Subcutaneous adipose tissue (tissue), 4 donors: ENCODE measurements around the gene IQGAP1. TPM values are rescaled to one million over a fixed set of nuclear protein-coding genes. Genes with fewer than 3 reads are reported as not detected.

Source experiments
- total RNA-seq, 4 donors: library from RNA; depleted of rRNA; stranded (reverse); fragments of >200 nt; gene quantifications; one replicate each; pipeline ENCODE4 v1.1.0, GENCODE V29; 2016
- TF ChIP-seq, protein P1 (sequence below): fragments of 450-650 bp; IDR thresholded peaks from one replicate; pipeline ENCODE4 v1.5.1; 2016; ENCODE audit warnings: low read depth, mild to moderate bottlenecking, control low read depth, antibody characterized with exemption, moderate library complexity

Gene IQGAP1, protein sequence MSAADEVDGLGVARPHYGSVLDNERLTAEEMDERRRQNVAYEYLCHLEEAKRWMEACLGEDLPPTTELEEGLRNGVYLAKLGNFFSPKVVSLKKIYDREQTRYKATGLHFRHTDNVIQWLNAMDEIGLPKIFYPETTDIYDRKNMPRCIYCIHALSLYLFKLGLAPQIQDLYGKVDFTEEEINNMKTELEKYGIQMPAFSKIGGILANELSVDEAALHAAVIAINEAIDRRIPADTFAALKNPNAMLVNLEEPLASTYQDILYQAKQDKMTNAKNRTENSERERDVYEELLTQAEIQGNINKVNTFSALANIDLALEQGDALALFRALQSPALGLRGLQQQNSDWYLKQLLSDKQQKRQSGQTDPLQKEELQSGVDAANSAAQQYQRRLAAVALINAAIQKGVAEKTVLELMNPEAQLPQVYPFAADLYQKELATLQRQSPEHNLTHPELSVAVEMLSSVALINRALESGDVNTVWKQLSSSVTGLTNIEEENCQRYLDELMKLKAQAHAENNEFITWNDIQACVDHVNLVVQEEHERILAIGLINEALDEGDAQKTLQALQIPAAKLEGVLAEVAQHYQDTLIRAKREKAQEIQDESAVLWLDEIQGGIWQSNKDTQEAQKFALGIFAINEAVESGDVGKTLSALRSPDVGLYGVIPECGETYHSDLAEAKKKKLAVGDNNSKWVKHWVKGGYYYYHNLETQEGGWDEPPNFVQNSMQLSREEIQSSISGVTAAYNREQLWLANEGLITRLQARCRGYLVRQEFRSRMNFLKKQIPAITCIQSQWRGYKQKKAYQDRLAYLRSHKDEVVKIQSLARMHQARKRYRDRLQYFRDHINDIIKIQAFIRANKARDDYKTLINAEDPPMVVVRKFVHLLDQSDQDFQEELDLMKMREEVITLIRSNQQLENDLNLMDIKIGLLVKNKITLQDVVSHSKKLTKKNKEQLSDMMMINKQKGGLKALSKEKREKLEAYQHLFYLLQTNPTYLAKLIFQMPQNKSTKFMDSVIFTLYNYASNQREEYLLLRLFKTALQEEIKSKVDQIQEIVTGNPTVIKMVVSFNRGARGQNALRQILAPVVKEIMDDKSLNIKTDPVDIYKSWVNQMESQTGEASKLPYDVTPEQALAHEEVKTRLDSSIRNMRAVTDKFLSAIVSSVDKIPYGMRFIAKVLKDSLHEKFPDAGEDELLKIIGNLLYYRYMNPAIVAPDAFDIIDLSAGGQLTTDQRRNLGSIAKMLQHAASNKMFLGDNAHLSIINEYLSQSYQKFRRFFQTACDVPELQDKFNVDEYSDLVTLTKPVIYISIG (N-terminal part only)
- 100 to 1,000 TPM; 279 to 493 (median 310) TPM for total RNA-seq

DNA sequence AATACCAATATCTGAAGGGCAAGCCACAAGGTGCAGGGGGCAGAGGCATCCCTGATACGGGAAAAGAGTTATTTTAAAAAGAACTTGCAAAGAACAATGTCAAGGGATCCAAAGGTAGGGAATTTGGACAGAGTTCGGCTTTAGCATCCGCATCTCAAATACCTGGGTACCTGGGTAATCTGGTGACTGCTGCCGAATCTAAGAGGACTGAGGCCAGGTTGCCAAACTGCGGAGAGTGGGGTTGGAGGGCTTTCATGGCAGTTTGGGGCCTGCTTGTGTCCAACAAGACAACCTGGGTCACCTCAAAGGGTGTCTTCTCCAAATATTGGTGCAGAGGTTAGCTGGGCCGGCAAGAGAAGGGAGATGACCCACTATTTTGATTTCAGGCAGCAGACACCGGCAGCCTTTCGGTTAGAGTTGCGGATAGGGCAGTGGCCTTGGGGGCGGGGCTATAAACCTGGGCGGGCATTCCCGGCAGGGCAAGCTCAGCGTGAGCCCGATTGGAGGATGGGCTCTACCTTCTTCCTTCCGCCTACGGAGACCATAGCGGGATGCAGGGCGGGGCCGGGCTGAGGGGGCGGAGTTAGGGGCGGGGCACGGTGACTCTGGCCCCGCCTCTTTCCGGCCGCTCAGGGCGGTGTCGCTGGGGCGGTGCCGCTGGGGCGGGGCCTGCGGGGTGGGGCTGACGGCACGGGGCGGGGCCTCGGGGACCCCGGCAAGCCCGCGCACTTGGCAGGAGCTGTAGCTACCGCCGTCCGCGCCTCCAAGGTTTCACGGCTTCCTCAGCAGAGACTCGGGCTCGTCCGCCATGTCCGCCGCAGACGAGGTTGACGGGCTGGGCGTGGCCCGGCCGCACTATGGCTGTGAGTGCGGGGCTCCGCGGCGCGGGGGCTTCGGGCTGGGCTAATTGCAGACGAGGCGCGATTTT, at the start of gene IQGAP1:
IQGAP1 (plus strand) TSS at position 709 of the 928 bp plus-strand sequence; CDS start at position 809, 100 bp downstream.
- TF ChIP-seq, protein P1, sequence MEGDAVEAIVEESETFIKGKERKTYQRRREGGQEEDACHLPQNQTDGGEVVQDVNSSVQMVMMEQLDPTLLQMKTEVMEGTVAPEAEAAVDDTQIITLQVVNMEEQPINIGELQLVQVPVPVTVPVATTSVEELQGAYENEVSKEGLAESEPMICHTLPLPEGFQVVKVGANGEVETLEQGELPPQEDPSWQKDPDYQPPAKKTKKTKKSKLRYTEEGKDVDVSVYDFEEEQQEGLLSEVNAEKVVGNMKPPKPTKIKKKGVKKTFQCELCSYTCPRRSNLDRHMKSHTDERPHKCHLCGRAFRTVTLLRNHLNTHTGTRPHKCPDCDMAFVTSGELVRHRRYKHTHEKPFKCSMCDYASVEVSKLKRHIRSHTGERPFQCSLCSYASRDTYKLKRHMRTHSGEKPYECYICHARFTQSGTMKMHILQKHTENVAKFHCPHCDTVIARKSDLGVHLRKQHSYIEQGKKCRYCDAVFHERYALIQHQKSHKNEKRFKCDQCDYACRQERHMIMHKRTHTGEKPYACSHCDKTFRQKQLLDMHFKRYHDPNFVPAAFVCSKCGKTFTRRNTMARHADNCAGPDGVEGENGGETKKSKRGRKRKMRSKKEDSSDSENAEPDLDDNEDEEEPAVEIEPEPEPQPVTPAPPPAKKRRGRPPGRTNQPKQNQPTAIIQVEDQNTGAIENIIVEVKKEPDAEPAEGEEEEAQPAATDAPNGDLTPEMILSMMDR = no peak

DNA sequence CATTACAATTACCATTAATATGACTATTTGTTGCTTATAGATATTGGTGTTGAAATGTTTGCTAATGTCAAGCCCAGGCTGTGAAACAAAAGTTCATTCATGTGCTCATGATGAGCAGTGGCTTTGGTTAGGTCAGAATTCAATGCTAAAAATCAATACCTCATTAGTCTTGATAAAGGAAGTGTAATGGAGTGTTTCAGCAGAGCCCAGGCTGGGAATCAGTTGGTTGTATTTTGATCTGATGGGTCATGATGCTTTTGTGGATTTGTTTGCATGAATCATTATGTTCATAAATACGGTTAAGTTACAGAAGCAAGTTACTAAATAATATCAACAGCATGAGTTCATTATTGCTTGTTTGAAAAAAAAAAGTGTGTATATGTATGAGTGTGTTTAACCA, 49.5 kb upstream of the IQGAP1 start:
- TF ChIP-seq, protein P1 = no peak

DNA sequence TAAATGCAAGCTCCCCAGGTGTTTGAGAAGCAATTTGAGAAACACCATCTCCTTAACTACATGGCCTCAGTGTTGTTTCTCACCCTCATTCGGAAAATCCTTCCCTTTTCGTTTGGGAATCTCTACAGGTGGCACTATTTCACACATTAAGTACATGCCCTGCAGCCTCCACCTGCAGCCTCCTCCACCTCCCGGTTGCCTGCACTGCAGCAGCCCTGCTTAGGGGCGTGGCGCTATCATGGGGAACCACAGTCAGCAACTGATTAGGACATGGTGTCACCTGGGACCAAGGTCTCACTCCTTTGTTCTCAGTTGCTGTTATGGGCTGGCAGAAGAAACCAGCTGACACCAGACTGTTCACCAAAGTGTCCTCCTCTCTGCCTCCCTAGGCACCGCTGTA, 47.7 kb upstream of the IQGAP1 start:
- TF ChIP-seq, protein P1 = no peak

DNA sequence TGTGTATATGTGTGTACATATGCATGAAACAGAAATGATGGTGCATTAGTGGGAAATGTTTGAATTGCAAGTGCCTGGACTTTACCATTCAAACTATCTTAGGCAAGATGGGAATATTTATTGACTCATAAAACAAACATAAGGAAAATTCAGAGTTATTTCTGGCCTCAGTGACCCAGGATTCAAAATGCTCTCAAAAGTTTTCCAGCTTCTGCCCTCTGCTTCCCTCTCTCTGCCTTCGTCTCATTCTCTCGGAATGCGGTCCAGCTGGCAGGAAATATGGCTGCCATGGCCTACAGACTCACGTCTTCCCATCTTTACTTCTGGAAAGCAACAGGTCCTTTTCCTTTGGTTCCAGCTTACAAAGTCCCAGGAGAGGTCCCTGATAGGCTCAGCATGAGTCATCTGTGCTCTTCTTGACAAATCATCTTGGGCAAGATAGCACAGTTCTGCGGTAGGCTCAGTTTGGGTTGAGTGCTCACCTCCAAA, 44.7 kb upstream of the IQGAP1 start:
- TF ChIP-seq, protein P1 = no peak

DNA sequence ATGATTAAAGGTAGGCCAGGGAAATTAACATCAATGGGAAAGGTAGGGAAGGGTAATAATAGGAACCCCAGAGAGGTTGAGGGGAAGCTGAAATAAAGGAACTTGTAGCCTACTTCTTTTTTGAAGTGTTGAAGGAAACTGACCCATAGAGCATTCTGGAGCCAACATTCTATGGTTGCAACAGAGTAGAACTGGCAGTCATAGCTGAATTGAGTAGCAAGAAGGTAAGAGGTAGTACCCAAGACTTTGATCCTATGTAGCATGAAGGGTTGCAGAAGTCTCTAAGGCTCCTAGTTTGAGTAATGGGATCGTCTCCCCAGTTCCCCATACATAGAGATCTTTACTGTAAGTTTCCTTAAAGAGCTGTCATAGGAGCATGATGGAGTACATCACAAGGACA, 43.4 kb upstream of the IQGAP1 start:
- TF ChIP-seq, protein P1 = no peak

DNA sequence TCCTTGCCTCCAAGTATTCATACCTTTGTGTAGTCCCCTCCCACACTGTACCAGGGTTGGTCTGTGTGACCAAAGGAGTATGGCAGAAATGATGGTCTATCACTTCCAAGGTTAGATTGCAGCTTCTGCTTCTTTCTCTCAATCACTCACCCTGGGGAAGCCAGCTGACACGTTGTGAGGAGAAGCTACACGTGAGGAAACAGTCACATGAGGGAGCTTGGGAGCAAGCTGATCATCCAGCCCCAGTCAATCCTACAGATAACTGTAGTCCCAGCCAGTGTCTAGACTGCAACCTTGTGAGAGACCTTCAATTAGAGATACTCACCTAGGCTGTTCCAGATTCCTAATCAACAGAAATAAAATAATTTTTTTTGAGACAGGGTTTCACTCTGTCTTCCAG, 42.2 kb upstream of the IQGAP1 start:
- TF ChIP-seq, protein P1 = no peak
